Muscle of arm (tissue), 12 donors: ENCODE measurements around the gene RGS18. TPM values are rescaled to one million over a fixed set of nuclear protein-coding genes. Genes with fewer than 3 reads are reported as not detected.
"Not testable (repeated sequence)": the region's sequence is repeated elsewhere in the genome, so short reads cannot be mapped to it uniquely, and the experiment has no call there.

Source experiments
- DNase-seq: peaks from one replicate; pipeline ENCODE4 v3.0.0-alpha.2; 2013
- polyA plus RNA-seq, 12 donors: library from polyadenylated mRNA; unstranded; fragments of 120-200 nt; gene quantifications; one replicate each; pipeline ENCODE4 v1.2.1, GENCODE V29; 2013; ENCODE audit not compliant: insufficient read length in 12 of 12

The RGS18 gene
- polyA plus RNA-seq, 12 donors: 0.74 to 3.1 (median 1.4) TPM; not detected in 2

- DNase-seq: not testable (repeated sequence)
Observed at GRCh38 chr1:192165002-192165401, 6.7 kb downstream of the RGS18 start.

DNA sequence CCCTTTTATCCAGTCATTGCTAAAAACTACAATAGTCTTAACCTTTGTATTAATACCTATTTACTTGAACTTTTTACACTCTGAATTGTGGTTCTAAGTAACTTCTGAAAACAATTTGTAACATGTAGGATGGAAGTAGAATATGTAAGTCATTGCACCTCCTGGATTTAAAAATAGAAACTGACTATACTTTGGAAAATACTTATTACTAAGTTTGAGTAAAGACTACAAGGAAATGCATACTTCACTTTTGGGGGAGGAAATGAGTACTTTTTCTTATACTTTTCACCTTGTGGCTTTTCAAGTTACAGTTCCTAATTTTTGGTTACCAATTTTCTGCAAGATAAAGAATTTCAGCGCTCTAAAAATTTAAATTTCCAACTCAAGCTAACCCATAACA is 8.7 kb downstream of the RGS18 start:
- no peak for DNase-seq

DNA sequence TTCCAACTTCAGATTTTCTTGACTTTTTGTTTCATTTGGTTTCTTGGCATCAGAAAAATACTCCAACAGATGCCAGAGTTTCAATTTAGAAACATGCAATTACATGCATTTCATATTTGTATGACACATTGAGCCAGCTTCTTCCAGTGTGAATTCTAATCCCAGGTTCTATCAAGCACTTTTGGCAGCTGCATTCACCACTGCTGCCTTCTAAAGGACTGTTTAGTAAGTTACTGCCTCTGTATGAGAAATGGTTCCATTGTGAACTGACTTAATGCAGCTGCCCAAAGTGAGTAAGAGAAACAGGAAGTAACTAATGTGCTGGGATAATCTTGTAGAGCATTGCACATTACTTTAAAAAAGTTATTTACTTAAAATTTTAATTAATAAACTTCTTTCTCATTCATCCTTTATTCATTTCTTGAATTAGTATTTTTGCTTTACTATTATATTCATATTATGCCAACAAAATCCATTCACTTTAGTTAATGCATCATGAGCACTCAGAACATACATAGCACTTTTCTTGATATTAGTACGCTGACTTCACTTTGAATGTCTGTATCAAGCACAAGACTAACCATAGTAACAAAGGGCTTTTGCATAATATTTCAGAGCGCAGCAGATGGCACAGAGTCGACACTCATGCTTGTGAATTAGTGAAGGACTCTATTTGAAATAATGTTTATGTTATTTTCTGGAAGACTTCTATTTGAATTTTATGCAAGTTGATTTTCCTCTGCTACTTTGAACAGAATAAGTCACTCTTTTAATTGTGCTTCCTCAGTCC is 9.8 kb downstream of the RGS18 start:
- no peak for DNase-seq

- DNase-seq: no peak
Observed at GRCh38 chr1:192168964-192169363, 10.7 kb downstream of the RGS18 start.

- DNase-seq: no peak
Observed at GRCh38 chr1:192170196-192170984, 12.1 kb downstream of the RGS18 start.

GRCh38 chr1:192171123-192171522 is 12.9 kb downstream of the RGS18 start:
- no peak for DNase-seq

GRCh38 chr1:192175971-192176370 is 17.7 kb downstream of the RGS18 start:
- DNase-seq: no peak

DNA sequence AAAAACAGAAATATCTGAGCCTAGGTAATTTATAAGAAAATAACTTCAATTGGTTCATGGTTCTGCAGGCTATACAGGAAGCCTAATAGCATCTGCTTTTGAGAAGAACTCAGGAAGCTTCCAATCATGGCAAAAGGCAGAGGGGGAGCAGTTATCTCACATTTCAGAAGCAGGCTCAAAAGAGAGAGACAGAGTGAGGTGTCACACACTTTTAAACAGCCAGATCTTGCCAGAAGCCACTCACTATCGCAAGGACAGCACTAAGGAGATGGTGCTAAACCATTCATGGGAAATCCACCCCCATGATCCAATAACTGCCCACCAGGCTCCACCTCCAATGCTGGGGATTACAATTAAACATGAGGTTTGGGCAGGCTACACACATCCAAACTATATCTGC is 25.5 kb downstream of the RGS18 start:
- DNase-seq: no peak

- DNase-seq: no peak
Observed at GRCh38 chr1:192186197-192186596, 27.9 kb downstream of the RGS18 start.

GRCh38 chr1:192190066-192190465 is 31.8 kb downstream of the RGS18 start:
- no peak for DNase-seq

- DNase-seq: no peak
Observed at GRCh38 chr1:192201303-192201702, 43.0 kb downstream of the RGS18 start.

GRCh38 chr1:192224396-192224795 is 66.1 kb downstream of the RGS18 start:
- no peak for DNase-seq

DNA sequence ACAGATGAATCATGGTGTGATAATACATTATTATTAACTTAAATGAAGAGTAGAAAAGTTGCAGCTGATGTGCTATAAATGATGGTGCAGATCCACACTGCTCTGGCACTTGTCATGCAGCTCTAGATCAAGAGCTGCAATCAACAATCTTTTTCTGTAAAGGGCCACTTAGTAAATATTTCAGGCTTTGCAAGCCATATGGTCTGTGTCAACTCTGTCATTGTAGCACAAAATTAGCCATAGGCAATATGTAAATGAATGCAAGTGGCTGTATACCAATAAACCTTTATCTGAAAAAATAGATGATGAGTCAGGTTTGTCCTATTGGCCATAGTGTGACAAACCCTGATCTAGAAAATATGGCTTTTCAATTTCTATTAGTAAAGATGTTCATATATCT is 66.6 kb downstream of the RGS18 start:
- DNase-seq: no peak

GRCh38 chr1:192225266-192225665 is 67.0 kb downstream of the RGS18 start:
- DNase-seq: no peak

DNA sequence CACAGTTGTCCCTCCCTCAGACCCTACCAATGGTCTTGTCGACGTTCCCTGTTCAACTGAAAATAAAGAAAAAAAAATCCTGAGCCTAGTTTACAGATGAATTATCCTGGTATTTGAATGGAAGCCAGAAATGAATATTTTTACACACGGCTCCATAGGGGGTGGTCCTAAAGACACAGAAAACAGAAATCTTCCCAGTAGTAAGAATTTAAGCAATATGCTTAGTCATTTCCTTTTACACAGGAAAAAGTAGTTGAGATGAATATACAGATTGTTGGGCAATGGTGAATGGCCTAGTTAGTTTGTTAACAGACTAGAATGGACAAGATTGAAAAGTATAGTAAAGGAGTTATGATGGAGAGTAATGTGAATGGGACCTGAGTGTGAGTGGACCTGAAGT is 67.4 kb downstream of the RGS18 start:
- DNase-seq: no peak

DNA sequence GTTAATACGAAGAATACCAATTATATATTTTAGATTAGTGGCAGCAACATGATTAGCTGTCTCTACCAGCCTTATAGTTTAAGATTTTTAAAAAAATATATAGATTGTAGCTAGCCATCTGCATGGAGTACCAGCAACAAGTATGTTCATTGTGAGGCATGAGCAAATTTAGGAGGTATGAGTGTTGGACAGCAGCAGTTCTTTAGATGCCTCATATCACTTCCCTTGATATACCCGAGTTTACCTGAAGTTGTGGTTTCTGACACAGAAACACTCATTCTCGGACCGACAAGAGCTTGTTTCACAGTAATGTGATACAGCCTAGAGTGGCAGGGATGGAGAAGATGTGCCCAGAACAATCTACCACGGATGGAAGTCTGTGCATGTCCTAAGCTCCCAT is 69.1 kb downstream of the RGS18 start:
- no peak for DNase-seq

- DNase-seq: not testable (repeated sequence)
Observed at GRCh38 chr1:192227980-192228379, 69.7 kb downstream of the RGS18 start.

- DNase-seq: no peak
Observed at GRCh38 chr1:192232817-192233417, 74.7 kb downstream of the RGS18 start.

GRCh38 chr1:192235127-192235526 is 76.9 kb downstream of the RGS18 start:
- no peak for DNase-seq
